ENCODE measurements around the gene HERC2.

DNA sequence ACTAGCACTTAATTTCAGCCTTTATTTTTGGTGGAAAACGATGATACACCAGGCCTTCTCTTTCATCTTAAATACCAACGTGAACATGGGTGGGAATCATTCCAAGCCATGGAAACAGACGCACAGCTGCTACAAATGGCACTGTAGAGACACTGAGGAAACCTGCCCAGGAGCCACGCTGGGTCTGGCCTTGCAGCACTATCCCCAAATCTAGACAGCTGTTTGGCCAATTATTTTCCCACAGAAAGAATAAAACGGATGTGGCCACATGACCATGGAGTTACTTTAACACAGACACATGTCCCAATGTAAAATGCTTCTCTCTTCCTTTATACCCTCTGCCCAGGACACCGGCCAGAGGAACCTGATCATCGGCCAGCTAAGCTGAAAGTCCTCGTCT, 139.2 kb downstream of the HERC2 start:
- TF ChIP-seq, protein P1, sequence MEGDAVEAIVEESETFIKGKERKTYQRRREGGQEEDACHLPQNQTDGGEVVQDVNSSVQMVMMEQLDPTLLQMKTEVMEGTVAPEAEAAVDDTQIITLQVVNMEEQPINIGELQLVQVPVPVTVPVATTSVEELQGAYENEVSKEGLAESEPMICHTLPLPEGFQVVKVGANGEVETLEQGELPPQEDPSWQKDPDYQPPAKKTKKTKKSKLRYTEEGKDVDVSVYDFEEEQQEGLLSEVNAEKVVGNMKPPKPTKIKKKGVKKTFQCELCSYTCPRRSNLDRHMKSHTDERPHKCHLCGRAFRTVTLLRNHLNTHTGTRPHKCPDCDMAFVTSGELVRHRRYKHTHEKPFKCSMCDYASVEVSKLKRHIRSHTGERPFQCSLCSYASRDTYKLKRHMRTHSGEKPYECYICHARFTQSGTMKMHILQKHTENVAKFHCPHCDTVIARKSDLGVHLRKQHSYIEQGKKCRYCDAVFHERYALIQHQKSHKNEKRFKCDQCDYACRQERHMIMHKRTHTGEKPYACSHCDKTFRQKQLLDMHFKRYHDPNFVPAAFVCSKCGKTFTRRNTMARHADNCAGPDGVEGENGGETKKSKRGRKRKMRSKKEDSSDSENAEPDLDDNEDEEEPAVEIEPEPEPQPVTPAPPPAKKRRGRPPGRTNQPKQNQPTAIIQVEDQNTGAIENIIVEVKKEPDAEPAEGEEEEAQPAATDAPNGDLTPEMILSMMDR (IDR thresholded peaks at IDR 0.05), result no peak
- TF ChIP-seq POLR2A (IDR thresholded peaks at IDR 0.05), result no peak
